Measurements from ENCODE around the gene MAP4K3. TPM values are rescaled to one million over a fixed set of nuclear protein-coding genes. Genes with fewer than 3 reads are reported as not detected.

MAP4K3 gene
- total RNA-seq (2014; rRNA removed; shearing (Covaris generic)): 44.8 and 50.5 TPM in 2 replicates

GRCh38 chr2:39436592-39437521, at the start of gene MAP4K3:
TSS of gene MAP4K3 (minus strand) at chr2:39437285. CDS start at chr2:39436987, 298 bp downstream.
- DNase-seq (ENCODE audit: low spot score): peak; percentile 90

GRCh38 chr2:39486071-39486470, 49.0 kb upstream of the MAP4K3 start:
- no peak for DNase-seq (ENCODE audit: low spot score)

- DNase-seq (ENCODE audit: low spot score): no peak
Observed at GRCh38 chr2:39484620-39485495, 47.8 kb upstream of the MAP4K3 start.

GRCh38 chr2:39484206-39484605, 47.1 kb upstream of the MAP4K3 start:
- no peak for DNase-seq (ENCODE audit: low spot score)

GRCh38 chr2:39483534-39483933, 46.4 kb upstream of the MAP4K3 start:
- DNase-seq (ENCODE audit: low spot score): no peak

- peak; percentile 50 for DNase-seq (ENCODE audit: low spot score)
Observed at GRCh38 chr2:39481611-39482010, 44.5 kb upstream of the MAP4K3 start.

GRCh38 chr2:39479696-39480095, 42.6 kb upstream of the MAP4K3 start:
- no peak for DNase-seq (ENCODE audit: low spot score)

GRCh38 chr2:39479053-39479670, 42.1 kb upstream of the MAP4K3 start:
- DNase-seq (ENCODE audit: low spot score): no peak

GRCh38 chr2:39476524-39476923, 39.4 kb upstream of the MAP4K3 start:
- DNase-seq (ENCODE audit: low spot score): no peak

- no peak for DNase-seq (ENCODE audit: low spot score)
Observed at GRCh38 chr2:39475006-39475405, 37.9 kb upstream of the MAP4K3 start.

- no peak for DNase-seq (ENCODE audit: low spot score)
Observed at GRCh38 chr2:39470580-39470979, 33.5 kb upstream of the MAP4K3 start.

- peak; percentile 20 for DNase-seq (ENCODE audit: low spot score)
Observed at GRCh38 chr2:39469807-39470206, 32.7 kb upstream of the MAP4K3 start.

- no peak for DNase-seq (ENCODE audit: low spot score)
Observed at GRCh38 chr2:39468579-39469451, 31.7 kb upstream of the MAP4K3 start.

- no peak for DNase-seq (ENCODE audit: low spot score)
Observed at GRCh38 chr2:39466311-39466710, 29.2 kb upstream of the MAP4K3 start.

- DNase-seq (ENCODE audit: low spot score): no peak
Observed at GRCh38 chr2:39464864-39465263, 27.8 kb upstream of the MAP4K3 start.

GRCh38 chr2:39455826-39456225, 18.7 kb upstream of the MAP4K3 start:
- DNase-seq (ENCODE audit: low spot score): no peak

GRCh38 chr2:39452396-39452795, 15.3 kb upstream of the MAP4K3 start:
- no peak for DNase-seq (ENCODE audit: low spot score)

GRCh38 chr2:39451954-39452353, 14.9 kb upstream of the MAP4K3 start:
- DNase-seq (ENCODE audit: low spot score): no peak

- no peak for DNase-seq (ENCODE audit: low spot score)
Observed at GRCh38 chr2:39448169-39448502, 11.1 kb upstream of the MAP4K3 start.

GRCh38 chr2:39447266-39448168, 10.4 kb upstream of the MAP4K3 start:
- no peak for DNase-seq (ENCODE audit: low spot score)
